Brain microvascular endothelial cell (primary cell): ENCODE data around the gene RNF169.

ENCODE experiments used
- DNase-seq: peaks from one replicate; pipeline ENCODE4 v3.0.0-alpha.2; 2020
- H3K27ac ChIP-seq: fragments of 250-450 bp; sonication (Bioruptor Pico); 2 replicates; pipeline ENCODE4 v1.5.1; 2020; ENCODE audit warnings: mild to moderate bottlenecking, moderate library complexity
- H3K27me3 ChIP-seq: fragments of 250-450 bp; sonication (Bioruptor Pico); replicated peaks from 2 replicates; pipeline ENCODE4 v1.5.1; 2020; ENCODE audit warnings: mild to moderate bottlenecking
- H3K36me3 ChIP-seq: fragments of 250-450 bp; sonication (Bioruptor Pico); replicated peaks from 2 replicates; pipeline ENCODE4 v1.5.1; 2020; ENCODE audit warnings: mild to moderate bottlenecking
- H3K4me3 ChIP-seq: 2 replicates; pipeline ENCODE4 v1.5.1; 2011; ENCODE audit warnings: low read depth, mild to moderate bottlenecking, control low read depth, low read length, moderate library complexity
- CTCF ChIP-seq: IDR thresholded peaks from 2 replicates; pipeline ENCODE4 v1.5.1; 2011; ENCODE audit warnings: low read depth, mild to moderate bottlenecking, moderate library complexity, low read length, control low read depth, inconsistent platforms; ENCODE audit errors: missing control alignments
- in situ Hi-C: cut with HindIII; loops from 2 replicates; pipeline ENCODE4 v1.10.0; 2017; ENCODE audit warnings: low sequenced_read_pairs, low pct_ligation_motif_present

Gene RNF169

GRCh38 chr11:74769055-74769707 is 20.5 kb downstream of the RNF169 start:
- TF ChIP-seq CTCF = no peak
- no peaks in the 10 kb centered on the region for H3K36me3 ChIP-seq
- no peak for DNase-seq
- H3K27ac ChIP-seq = no peak overlapping the region
- in situ Hi-C loops = no loop called here
- H3K27me3 ChIP-seq = no peaks in the 10 kb centered on the region
- H3K4me3 ChIP-seq = no peak overlapping the region

GRCh38 chr11:74770456-74770855 is 21.8 kb downstream of the RNF169 start:
- in situ Hi-C loops = no loop called here
- H3K27ac ChIP-seq = no peak overlapping the region
- TF ChIP-seq CTCF = no peak
- no peak for DNase-seq
- no peak overlapping the region for H3K4me3 ChIP-seq
- H3K36me3 ChIP-seq = no peaks in the 10 kb centered on the region
- H3K27me3 ChIP-seq = no peaks in the 10 kb centered on the region

GRCh38 chr11:74771139-74771538 is 22.5 kb downstream of the RNF169 start:
- DNase-seq = no peak
- in situ Hi-C loops = no loop called here
- no peak for TF ChIP-seq CTCF
- H3K36me3 ChIP-seq = no peaks in the 10 kb centered on the region
- no peaks in the 10 kb centered on the region for H3K27me3 ChIP-seq
- no peak overlapping the region for H3K4me3 ChIP-seq
- H3K27ac ChIP-seq = no peak overlapping the region

GRCh38 chr11:74773476-74773875 is 24.8 kb downstream of the RNF169 start:
- in situ Hi-C loops = no loop called here
- H3K27ac ChIP-seq = no peak overlapping the region

GRCh38 chr11:74775762-74776161 is 27.1 kb downstream of the RNF169 start:
- no peak for DNase-seq
- Histone ChIP-seq H3K36me3 (no peaks in the 10 kb centered on the region), H3K4me3 (no peak overlapping the region), H3K27ac (no peak overlapping the region), H3K27me3 (no peaks in the 10 kb centered on the region)
- in situ Hi-C loops = no loop called here
- no peak for TF ChIP-seq CTCF

More at GRCh38 chr11:74773476-74773875, 24.8 kb downstream of the RNF169 start:
- no peaks in the 10 kb centered on the region for H3K36me3 ChIP-seq
- DNase-seq = no peak
- H3K27me3 ChIP-seq = no peaks in the 10 kb centered on the region
- TF ChIP-seq CTCF = no peak
- H3K4me3 ChIP-seq = no peak overlapping the region

GRCh38 chr11:74776546-74776945 is 27.9 kb downstream of the RNF169 start:
- Histone ChIP-seq H3K27me3 (no peaks in the 10 kb centered on the region), H3K36me3 (no peaks in the 10 kb centered on the region), H3K27ac (no peak overlapping the region), H3K4me3 (no peak overlapping the region)
- no peak for DNase-seq
- in situ Hi-C loops = no loop called here
- no peak for TF ChIP-seq CTCF
